Smooth muscle cell of the coronary artery (primary cell): ENCODE measurements around the gene C13orf42. TPM values are rescaled to one million over a fixed set of nuclear protein-coding genes. Genes with fewer than 3 reads are reported as not detected.

Experiments
- total RNA-seq: library from RNA; depleted of rRNA; stranded (reverse); fragments of >200 nt; gene quantifications from 2 replicates; pipeline ENCODE4 v1.2.3, GENCODE V29; 2014; ENCODE audit warnings: low replicate concordance

C13orf42 gene
- not detected in 2 replicates for total RNA-seq

GRCh38 chr13:51111174-51111573 lies at the start of gene C13orf42:
Gene C13orf42, minus strand, starts transcription at chr13:51111274. Its CDS starts 65 bp downstream, at chr13:51111209.

Other genes starting within 250 kb of the C13orf42 start
- 25.4 and 34.5 TPM in 2 replicates for gene RNASEH2B, start 201.5 kb downstream of the C13orf42 start, total RNA-seq
- gene FAM124A, start 111.1 kb upstream of the C13orf42 start, total RNA-seq, result 0.30 and 0.59 TPM in 2 replicates
- gene SERPINE3, start 228.4 kb upstream of the C13orf42 start, total RNA-seq, result not detected in 2 replicates